Loucy (cell line): ENCODE results near the gene GMIP.

Experiments used
- H2AFZ ChIP-seq: fragments of 200-600 bp; sonication (generic); 2 replicates; pipeline ENCODE4 v1.6.0; 2016; ENCODE audit warnings: antibody characterized with exemption, mild to moderate bottlenecking, low read length, moderate library complexity
- H3F3A ChIP-seq: fragments of 200-600 bp; 2 replicates; pipeline ENCODE4 v1.6.0; 2016; ENCODE audit warnings: antibody characterized with exemption, low read depth, mild to moderate bottlenecking
- H3K27me3 ChIP-seq: fragments of 200-600 bp; sonication (generic); 2 replicates; pipeline ENCODE4 v1.6.1; 2014; ENCODE audit warnings: low read length, mild to moderate bottlenecking; ENCODE audit not compliant: insufficient read depth, poor library complexity, severe bottlenecking
- H3K36me3 ChIP-seq: fragments of 200-600 bp; sonication (generic); 2 replicates; pipeline ENCODE4 v1.6.1; 2016; ENCODE audit warnings: low read length; ENCODE audit not compliant: insufficient read depth
- H3K4me1 ChIP-seq: fragments of 200-600 bp; sonication (generic); 2 replicates; pipeline ENCODE4 v1.5.1; 2014; ENCODE audit warnings: low read length, mild to moderate bottlenecking; ENCODE audit not compliant: insufficient read depth, poor library complexity, severe bottlenecking
- H3K4me2 ChIP-seq: fragments of 200-600 bp; sonication (generic); 2 replicates; pipeline ENCODE4 v1.6.0; 2014; ENCODE audit warnings: antibody characterized with exemption, low read length, low read depth, mild to moderate bottlenecking; ENCODE audit not compliant: poor library complexity, severe bottlenecking
- H3K4me3 ChIP-seq: fragments of 200-600 bp; sonication (generic); 2 replicates; pipeline ENCODE4 v1.5.1; 2014; ENCODE audit warnings: low read length, mild to moderate bottlenecking, mixed read lengths; ENCODE audit not compliant: poor library complexity, severe bottlenecking
- H3K79me2 ChIP-seq: fragments of 200-600 bp; sonication (generic); 2 replicates; pipeline ENCODE4 v1.6.1; 2014; ENCODE audit warnings: low read length; ENCODE audit not compliant: insufficient read depth
- H3K9ac ChIP-seq: fragments of 200-600 bp; sonication (generic); 2 replicates; pipeline ENCODE4 v1.6.0; 2014; ENCODE audit warnings: mild to moderate bottlenecking, low read depth, low read length, moderate library complexity; ENCODE audit not compliant: poor library complexity, severe bottlenecking
- H3K9me2 ChIP-seq: fragments of 200-600 bp; sonication (generic); replicated peaks from 2 replicates; pipeline ENCODE4 v1.6.1; 2016; ENCODE audit warnings: low read depth, low read length, mixed read lengths
- H3K9me3 ChIP-seq: fragments of 200-600 bp; sonication (generic); 2 replicates; pipeline ENCODE4 v1.6.1; 2014; ENCODE audit warnings: mild to moderate bottlenecking, antibody characterized with exemption, low read length, low read depth; ENCODE audit not compliant: insufficient read depth
- H4K20me1 ChIP-seq: fragments of 200-600 bp; sonication (generic); 2 replicates; pipeline ENCODE4 v1.6.0; 2014; ENCODE audit warnings: antibody characterized with exemption, low read length, mild to moderate bottlenecking; ENCODE audit not compliant: insufficient read depth, poor library complexity, severe bottlenecking
- CTCF ChIP-seq: fragments of 200-600 bp; sonication (generic); conservative IDR thresholded peaks from 2 replicates; pipeline ENCODE4 v1.5.1; 2014; ENCODE audit warnings: mild to moderate bottlenecking, antibody characterized with exemption, low read length
- EZH2phosphoT487 ChIP-seq: fragments of 200-600 bp; IDR thresholded peaks from 2 replicates; pipeline ENCODE4 v1.6.1; 2018; ENCODE audit warnings: antibody characterized with exemption, mild to moderate bottlenecking, moderate library complexity, borderline replicate concordance

Gene GMIP

GRCh38 chr19:19584356-19584755, 59.1 kb downstream of the GMIP start:
- H3K9me3 ChIP-seq = no peaks in the 10 kb centered on the region
- no peaks in the 10 kb centered on the region for H3K36me3 ChIP-seq
- no peaks in the 10 kb centered on the region for H3K79me2 ChIP-seq
- H3K4me1 ChIP-seq = no peaks in the 10 kb centered on the region
- no peak overlapping the region for H3K4me3 ChIP-seq
- no peaks in the 10 kb centered on the region for H3K9me2 ChIP-seq
- no peaks in the 10 kb centered on the region for H3K27me3 ChIP-seq
- no peaks in the 10 kb centered on the region for H4K20me1 ChIP-seq
- no peak overlapping the region for H3K4me2 ChIP-seq
- no peaks in the 10 kb centered on the region for H3F3A ChIP-seq
- TF ChIP-seq EZH2phosphoT487 = no peak
- TF ChIP-seq CTCF = no peak
- H3K9ac ChIP-seq = no peak overlapping the region
- no peak overlapping the region for H2AFZ ChIP-seq

DNA sequence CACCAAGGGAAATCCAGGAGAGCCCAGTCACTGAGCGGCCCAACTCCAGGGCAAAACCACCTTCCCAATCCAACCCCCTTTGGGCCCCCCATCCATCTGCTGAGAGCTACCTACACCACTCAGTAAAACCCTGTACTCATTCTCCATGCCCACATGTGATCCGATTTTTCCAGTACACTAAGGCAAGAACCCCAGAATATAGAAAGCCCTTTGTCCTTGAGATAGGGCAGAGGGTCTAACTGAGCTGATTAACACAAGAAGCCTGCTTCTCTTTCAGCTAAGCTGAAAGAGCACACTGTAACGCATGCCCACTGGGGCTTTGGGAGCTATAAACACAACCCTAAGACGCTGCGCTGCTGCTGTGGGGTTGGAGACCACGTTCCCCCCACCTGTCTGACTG, 61.0 kb downstream of the GMIP start:
- H3F3A ChIP-seq = no peaks in the 10 kb centered on the region
- H3K9me2 ChIP-seq = no peaks in the 10 kb centered on the region

GRCh38 chr19:19581391-19581790, 62.1 kb downstream of the GMIP start:
- Histone ChIP-seq H3K4me1 (no peaks in the 10 kb centered on the region), H3K36me3 (no peaks in the 10 kb centered on the region), H3K9me3 (no peaks in the 10 kb centered on the region), H3K4me3 (no peak overlapping the region), H2AFZ (no peak overlapping the region), H3K9me2 (no peaks in the 10 kb centered on the region), H4K20me1 (no peaks in the 10 kb centered on the region), H3K27me3 (no peaks in the 10 kb centered on the region), H3K9ac (no peak overlapping the region), H3K4me2 (no peak overlapping the region), H3F3A (no peaks in the 10 kb centered on the region), H3K79me2 (no peaks in the 10 kb centered on the region)
- TF ChIP-seq CTCF = no peak

More for the DNA sequence above, 61.0 kb downstream of the GMIP start:
- Histone ChIP-seq H3K9me3 (no peaks in the 10 kb centered on the region), H3K36me3 (no peaks in the 10 kb centered on the region), H3K9ac (no peak overlapping the region), H3K4me3 (no peak overlapping the region), H2AFZ (no peak overlapping the region), H3K27me3 (no peaks in the 10 kb centered on the region), H3K4me2 (no peak overlapping the region), H3K79me2 (no peaks in the 10 kb centered on the region), H4K20me1 (no peaks in the 10 kb centered on the region), H3K4me1 (no peaks in the 10 kb centered on the region)
- TF ChIP-seq CTCF = no peak
- no peak for TF ChIP-seq EZH2phosphoT487
